ENCODE data around the gene FAHD1.

GRCh38 chr16:1817716-1818115 lies 9.3 kb upstream of the FAHD1 start:
- no peak for TF ChIP-seq EP300 (IDR thresholded peaks at IDR 0.05)
- no peak for TF ChIP-seq POLR2A (IDR thresholded peaks at IDR 0.05; ENCODE audit: low read depth)
- TF ChIP-seq CTCF (IDR thresholded peaks at IDR 0.05), result no peak
- TF ChIP-seq POLR2AphosphoS5 (IDR thresholded peaks at IDR 0.05), result no peak
